DMS53 (cell line): Measurements from ENCODE around the gene CERKL.

Experiments used
- DNase-seq: peaks from one replicate; lab custom pipeline; 2025; lab: John Stamatoyannopoulos, UW

CERKL gene

DNA sequence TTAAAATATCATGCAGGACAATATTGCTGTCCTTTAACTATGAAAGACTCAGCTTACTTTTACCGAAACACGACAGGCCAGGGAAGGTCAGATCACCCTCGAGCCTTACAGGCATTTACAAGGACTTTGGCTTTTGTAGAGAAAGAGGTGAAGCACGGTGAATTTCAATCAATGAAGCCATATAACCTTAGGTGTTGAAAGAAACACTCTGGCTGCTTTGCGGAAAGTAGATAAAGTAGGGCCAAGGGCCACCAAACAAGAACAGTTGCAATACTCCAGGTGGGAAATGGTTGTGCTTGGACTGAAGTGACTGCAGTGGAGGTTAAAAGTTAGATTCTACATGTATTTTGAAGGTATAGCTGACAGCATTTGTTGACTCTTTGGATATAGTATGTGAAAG lies 80.5 kb downstream of the CERKL start:
- no peak for DNase-seq

DNA sequence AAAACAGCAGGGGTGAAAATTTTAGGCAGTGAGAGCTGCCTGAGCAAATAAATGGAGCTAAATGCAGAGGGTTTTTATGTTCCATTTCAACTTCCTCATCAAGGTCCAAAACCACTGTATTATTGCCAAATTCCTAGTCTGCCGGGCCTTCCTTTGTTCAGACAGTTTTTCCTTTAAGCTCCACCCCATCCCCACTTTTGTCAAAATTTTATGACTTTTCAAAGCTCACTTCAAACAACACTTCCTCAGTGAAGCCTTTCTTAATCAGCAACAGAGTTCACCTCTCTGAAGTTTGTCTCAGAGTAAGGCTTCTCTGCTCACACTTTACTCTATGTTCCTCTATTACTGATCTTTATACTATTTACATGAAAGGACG lies 81.3 kb downstream of the CERKL start:
- no peak for DNase-seq

DNA sequence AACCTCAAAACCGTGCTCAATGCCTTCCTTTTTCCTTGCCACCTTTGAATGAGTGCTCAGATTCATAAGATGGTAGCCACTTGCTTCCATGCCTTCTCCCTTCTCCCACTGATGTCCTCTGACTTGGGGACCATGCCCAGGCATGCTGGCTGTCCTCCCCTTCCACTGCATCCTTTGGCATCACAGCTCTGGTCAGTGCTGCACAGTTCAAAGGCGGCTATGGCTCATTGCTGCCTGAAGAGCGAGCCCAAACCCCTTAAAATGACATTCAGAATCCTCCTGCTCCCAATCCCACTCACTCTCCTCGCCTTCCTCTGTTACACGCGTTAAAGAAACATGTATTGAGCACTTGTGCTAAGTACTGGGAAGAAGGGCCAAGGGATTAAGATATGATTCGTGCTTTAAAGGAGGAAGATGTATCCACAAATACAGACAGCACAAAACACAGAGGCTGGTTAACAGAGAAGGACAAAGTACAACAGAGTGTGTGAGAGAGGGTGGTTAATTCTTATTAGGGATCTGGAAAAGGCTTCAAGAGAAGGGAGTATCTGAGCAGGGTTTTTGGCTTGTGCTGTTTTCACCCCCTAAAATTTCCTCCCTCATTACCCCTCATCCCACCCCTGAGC lies 81.8 kb downstream of the CERKL start:
- DNase-seq = peak; percentile 30

DNA sequence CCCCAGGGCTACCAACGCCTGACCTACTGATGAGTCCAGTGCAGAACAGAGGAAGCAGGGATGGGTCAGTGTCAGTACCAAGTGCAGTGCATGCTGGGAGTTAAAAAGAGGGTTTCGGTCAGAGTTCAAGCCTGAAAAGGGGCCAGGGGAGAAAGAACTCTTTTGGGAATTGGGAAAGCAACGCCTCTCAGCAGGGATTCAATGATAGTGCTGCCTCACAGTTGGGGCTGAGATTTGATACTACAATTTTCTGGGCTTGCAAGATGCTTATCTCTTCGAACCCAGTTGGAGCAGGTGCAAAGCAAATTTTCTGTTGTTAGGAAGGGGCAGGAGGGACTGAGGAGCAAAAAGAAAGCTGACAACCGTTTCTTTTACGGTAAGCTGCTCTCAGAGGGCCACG lies 82.6 kb downstream of the CERKL start:
- DNase-seq = no peak

DNA sequence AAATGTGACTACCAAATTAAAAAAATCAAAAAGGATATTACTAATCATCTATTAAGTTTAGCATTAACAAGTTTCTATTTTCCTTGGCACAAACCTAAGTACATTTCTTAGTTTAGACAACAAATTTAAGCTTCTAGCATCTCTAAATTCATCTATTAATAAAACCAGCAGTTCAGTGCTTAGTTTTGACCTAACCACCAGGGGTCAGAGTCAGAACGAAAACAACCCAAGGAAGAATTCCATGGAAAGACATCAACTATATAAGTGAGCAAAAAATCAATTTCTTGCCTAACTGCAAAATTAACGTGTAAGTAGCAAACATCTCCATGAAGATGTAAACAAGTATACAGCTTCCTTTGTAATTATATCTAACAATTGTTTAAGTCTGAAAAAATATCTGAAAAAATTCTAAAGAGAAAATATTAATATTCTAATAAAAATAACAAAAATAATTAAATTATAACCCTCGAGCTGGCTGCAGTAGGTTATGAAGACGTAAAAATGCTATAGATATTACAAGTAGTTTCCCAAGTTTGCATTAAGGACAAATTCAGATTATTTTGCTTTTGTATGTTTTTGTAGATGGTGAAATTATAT lies 83.7 kb downstream of the CERKL start:
- DNase-seq = peak; percentile 87

DNA sequence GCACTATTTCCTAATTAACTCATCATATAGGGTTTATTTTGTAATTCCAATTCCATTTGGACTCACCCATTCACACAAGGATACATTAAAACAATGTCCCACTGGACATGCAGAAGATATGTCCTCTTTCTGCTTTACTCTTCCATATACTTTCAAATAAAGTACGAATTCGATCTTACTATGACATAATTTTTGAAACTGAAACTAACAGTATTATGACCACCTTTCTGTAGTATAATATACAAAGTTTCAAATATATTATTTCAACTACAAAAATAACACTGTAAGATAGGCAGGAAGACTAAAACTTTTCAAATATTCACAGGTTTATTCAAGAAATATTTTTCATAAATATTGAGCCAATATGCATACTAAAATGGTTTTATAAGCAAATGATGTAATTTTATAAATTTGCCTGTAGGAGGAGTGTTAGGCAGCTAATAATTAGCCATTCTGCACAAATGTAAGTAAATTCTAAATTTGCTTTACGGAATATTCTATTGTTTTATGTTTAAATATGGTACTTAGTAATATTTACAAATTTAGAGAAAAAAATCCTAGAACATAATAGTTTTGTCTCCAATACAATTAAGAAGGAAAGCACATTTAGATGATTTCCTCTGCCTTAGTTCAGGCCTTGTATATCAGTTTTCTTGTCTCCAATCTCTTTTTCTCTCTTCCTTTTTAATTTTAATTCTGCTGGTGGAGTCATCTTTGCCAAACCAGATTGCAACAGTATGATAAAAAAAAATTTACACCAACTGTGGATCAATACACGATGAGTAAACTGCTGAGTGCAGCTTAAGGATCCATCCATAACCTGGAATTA lies 85.9 kb downstream of the CERKL start:
- DNase-seq = peak; percentile 48

DNA sequence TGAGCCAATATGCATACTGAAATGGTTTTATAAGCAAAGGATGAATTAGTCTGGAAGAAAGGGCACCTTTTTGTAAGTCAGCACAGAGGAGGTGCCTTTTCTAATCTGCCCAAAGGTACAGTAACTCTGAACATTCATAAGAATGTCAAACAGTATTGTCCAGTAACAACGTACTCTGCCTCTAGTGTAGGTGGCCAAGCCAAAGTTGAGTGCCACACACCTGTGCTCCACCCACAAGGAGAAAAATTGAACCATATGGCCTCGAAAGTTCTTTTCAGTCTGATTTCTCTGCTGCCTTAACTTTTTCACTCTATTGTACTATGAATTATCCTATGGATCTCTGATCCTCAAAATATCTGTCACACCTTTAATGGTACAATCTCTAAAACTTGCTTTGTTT lies 86.8 kb downstream of the CERKL start:
- no peak for DNase-seq

DNA sequence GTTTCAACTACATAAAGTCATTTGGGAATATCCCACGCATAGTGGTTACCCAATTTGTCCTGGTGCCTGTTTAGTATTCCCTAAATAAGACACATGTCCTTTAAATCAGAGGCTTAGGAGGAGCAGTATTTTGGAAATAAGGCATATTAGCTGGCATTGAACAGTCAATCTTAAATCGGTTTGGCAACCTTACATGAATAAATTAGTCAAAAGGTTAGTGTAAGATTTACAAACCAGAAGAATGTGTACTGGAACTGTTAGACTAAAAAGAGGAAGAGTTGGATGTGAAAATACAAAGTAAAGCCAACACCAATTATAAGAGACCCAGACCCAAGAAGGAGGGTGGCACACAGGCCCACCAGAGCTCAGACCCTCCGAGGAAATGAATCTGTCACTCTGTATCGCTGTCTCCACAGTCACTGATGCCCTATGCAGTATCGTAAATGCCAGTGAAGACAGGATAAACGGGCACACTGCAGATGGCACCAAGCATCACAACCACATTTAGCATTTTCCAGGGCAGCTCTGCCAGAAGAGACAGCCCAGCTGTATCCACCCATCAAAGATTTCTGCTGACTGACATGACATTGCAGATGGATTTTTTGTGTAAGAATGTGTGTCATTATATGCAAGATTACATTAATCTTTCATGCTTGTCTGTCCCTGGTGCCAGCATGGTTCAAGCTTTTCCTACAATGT lies 90.4 kb downstream of the CERKL start:
- DNase-seq = no peak

DNA sequence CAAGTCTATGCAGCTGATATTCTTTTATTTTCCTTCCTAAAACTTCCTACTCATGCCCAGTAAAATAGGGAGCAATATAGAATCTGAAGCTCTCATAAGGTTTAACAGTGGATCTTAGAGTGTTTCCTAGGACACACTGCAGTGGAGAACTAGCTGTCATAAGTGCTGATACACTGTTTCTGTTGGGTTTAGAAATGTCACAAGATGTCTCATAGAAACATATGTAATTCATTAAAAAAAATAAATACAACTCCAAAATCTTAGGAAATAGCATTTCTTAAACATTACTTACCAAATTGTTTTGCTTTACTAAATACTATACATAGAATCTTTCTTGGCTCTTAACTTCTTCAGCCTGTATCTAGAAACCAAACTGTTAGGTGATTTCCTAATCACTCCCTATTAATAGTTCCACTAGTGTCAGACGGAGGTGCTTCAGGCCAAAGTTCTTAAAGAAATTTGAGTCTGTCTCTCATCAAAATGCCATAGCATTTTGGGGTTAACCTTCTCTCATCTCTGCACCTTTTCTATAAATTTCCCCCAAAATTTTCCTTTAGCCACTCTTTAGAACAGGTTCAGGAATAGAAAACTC lies 93.7 kb downstream of the CERKL start:
- DNase-seq = no peak

DNA sequence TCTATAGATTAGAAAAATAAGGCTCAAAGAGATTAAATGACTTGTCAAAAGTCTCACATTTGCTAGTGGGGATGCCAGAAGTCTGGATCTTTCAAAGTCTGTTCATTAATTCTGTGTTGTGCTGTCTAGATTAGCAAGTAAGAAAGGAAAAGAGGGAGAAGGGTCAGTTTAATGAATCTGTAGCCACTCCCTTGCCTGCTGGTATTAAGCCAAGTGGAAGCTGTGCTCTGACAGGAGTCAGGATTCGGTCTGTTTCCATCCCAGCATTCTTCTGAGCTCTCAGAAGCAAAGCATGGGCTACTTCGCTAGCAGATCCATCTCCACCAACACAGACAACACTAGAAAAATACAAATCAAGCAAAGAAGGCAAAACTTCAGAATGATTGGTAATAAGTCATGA lies 98.5 kb downstream of the CERKL start:
- no peak for DNase-seq

DNA sequence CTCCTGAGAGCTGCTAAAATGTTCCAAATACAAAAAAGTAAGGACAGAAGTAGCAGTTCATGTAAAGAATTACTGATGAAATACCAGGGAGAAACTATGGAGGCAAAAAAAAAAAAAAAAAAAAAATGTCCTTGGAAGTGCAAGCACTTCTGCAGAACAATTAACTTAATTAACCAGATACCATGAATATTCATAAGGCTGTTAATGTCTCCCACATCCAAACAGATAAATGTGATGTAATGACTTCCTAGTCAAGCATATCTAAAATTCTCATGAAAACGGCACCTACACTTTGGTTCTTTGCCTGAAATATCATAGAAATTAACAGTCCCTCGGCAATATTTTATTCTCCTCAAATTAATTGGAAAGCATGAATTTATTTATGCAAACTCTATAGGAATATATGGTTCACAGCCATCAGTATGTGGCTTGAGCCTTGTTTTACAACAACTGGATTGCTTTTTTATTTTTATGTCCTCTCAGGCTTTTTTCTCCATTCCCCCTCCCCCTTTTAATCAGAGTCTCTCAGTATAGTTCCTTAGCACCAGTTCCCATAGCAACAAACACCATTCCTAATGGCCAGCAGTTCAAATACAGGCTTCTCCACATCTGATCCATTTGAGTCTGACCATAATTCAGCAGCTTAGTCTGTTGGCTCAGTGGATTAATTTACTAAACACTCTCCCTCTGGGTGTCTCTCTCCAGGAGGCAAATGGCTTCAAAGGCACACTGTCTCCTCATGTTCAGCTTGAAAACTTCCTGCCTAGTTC lies 102.7 kb downstream of the CERKL start:
- DNase-seq = peak; percentile 62

DNA sequence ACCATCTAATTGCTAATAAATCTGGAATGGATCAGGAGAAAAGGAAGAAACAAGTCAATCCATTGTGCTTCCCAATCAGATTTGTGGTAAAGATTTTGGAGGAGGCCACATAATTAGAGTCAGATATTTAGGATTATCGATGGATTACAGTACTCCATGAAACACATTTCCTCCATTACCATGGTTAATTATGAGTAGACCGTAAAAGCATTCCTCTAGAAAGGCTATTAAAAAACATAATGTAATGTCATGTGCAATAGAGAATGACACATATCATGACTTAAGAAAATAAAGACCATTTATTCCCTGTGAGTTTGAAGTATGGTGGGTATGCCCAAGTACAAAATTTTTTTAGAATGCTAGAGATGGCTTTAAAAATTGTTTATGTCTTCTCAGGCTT lies 103.7 kb downstream of the CERKL start:
- DNase-seq = no peak

DNA sequence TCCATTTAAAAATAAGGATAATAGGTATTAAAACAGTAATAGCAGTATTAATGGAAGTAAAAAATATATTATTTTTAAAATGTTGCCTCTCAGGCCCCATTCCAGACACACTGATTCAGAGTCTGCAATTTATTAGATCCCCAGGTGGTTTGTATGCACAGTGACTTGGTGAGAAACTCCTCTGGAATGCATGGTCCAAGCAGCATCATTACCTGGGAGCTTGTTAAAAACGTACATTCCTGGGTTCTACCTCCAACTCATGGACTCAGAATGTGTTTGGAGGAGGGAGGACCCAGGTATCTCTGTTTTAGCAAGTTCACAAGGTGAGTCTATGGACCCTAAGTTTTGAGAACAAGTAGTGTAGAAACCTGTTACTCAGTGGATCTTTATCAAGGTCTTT lies 104.1 kb downstream of the CERKL start:
- DNase-seq = no peak

DNA sequence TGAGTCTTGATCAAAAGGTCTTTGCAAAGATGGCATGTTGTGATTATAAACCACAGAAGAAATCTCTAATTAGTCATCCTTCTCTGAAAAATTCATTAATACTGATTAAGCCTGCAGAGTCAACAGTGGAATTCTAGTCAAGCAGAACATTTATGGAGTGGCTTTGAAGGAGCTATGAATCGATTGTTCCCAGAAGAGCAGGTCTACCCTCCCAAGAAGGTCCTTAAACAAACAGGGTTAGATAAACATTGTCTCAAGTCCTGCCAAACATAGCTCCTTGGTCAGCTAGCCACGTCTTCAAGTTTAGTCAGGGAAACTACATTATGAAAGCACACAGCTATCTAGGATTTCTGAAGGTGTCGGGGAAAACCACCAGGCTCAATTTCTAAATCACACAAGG lies 110.8 kb downstream of the CERKL start:
- peak; percentile 36 for DNase-seq

DNA sequence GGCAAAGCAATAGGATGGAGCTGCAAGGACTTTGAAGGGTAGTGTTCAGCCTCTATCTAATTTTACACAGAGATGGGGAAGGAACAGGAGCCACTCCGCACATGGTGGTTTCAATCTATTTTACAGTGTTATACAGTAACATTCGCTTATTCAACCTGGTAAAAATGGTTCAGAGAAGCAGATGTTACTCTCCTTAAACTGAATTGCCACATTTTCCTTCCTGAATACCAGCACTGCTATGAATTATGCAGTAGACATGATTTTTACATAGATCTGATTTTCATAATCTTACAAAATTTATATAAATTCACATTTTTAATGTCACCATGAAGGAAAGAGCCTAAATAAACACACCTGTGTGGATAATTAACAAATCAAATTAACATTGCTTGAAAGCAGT lies 114.7 kb downstream of the CERKL start:
- no peak for DNase-seq

DNA sequence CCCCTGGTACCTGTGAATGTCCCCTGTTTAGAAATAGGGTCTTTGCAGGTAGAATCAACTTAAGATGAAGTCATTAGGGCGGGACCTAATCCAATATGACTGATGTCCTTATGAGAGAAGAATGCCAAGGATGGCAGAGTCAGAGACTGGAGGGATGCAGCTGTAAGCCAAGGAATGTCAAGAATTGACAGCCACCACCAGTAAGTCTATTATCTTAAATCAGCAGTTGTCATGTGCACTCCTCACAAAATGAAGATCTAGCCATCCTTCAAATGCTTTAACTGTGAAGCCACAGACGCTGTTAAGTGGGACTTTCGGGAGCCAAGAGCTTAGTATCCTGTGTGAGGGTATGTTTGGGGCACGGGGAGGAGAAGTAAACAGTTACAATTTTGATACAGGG lies 116.5 kb downstream of the CERKL start:
- no peak for DNase-seq

DNA sequence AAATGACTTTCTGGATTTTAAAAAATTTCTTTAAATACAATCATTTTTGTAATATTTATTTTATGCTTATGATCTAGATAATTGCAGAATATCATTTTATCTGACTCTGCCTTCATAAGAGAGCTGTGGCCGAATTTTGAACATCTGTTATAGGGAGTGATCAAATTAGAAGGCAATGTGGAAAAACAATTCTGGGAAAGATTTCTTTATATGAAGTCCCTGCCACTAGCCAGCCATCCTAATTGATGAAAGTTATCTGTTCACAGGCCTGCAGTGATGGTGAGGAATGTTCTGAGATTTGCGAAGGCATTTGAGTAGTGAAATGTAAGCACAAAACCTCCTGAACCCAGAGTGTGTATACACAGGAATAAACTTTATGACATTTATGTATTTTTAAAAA lies 120.2 kb downstream of the CERKL start:
- DNase-seq = no peak

DNA sequence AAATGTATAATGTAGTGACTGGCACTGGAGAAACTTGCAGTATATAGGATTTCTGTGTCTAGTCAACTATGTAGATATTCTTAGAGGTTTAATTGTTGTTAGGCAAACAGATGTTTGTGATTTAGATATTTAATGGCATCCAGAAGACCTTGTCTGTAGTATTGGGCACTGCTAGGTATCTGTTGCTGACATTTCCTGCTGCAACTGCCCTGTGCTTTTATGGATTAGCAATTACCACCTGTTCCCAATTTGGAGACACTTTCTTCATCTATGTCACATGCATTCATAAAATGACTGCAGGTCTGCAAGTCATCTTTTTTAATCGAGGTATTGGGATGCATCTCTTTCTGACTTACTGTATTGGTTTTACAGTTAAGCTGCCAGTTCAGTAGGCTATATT lies 128.5 kb downstream of the CERKL start:
- no peak for DNase-seq

DNA sequence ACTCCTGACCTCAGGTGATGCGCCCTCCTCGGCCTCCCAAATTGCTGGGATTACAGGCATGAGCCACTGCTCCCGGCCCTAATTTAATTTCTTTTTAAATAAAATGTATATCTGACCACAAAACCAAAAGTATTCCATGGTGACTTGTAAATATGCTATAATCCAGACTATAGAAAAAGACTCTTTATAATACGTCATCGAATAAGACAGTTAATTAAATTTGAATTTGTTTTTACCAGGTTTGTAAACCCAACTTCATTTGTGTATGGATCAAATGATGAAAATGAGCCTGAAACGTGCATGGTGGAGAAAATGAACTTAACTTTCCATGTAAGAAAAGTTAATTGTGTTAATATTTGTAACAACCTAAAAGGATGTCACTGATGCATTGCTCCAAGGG lies 129.8 kb downstream of the CERKL start:
- no peak for DNase-seq

DNA sequence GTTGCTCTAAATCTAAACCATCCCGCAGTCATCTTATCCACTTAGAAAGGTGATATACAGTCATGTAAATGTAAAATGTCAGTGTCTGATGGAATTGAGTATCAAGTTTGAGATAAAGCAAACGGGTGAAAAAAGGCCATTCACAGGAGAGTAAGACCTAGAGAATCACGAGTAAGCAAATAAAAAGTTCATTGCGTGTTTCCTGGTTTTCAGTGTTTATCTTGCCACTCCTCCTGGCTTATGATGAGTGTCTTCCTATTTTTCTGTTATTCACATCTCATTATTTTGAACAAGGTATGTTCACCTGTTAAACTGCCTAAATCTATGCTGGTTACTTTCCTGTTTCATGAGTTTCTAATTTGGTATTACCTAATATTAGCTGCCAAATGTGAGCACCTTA lies 130.9 kb downstream of the CERKL start:
- DNase-seq = peak; percentile 76

DNA sequence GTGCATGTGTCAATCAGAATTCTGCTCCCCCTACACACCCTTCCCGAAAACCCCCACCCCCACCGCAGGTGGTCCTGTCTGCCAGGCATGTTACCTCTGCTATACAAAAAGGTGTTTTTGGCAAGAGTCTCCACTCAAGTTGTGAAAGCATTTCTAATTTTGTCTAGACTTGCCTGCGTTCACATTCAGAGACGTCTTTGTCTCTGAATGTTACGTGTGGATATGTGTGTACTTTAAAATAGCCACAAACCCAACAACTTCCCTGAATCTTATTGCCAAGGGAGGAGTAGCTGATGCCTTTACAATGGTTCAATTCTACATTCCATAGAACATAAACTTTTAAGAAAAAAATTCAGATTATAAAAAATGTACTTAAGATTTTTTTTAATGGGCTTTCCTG lies 133.1 kb downstream of the CERKL start:
- DNase-seq = no peak

DNA sequence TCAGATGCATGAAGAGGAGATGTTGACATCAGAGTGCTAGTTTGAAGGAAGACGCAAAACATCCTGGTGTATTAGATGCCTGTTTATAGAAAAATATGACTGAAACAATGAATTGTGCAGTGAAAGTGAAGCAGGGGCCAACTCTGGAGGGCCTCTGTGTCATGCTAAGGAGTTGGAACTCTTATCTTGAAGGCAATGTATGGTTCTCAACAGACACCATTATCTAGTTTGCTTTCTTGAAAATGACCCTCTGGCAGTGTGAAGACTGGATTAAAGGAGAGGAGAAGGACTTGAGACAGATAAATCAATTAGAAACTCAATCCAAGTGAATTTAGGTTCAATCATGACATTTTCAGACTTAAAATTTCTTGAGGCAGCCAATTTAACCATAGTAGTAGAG lies 136.7 kb downstream of the CERKL start:
- no peak for DNase-seq
